HCT116 (cell line): ENCODE measurements around the gene JADE1.

Experiments used
- CTCF ChIP-seq, 3 experiments: fragments of 200-600 bp in 1 of 3; sonication (generic) in 1 of 3; IDR thresholded peaks in 2 of 3; conservative IDR thresholded peaks in 1 of 3; 2 replicates each; pipeline ENCODE4 v1.5.1; 2012 to 2017; ENCODE audit warnings: low read depth in 2 of 3, low read length in 2 of 3, antibody characterized with exemption in 1 of 3, borderline replicate concordance in 1 of 3, control low read depth in 1 of 3, mild to moderate bottlenecking in 1 of 3, mixed read lengths in 1 of 3, mixed run types in 1 of 3, moderate library complexity in 1 of 3; ENCODE audit not compliant: insufficient read depth in 1 of 3
- ELF1 ChIP-seq: IDR thresholded peaks from 2 replicates; pipeline ENCODE4 v1.6.1; 2012; ENCODE audit warnings: low read depth, borderline replicate concordance
- EZH2 ChIP-seq: fragments of 200-600 bp; sonication (generic); IDR thresholded peaks from 2 replicates; pipeline ENCODE4 v1.6.1; 2017; ENCODE audit warnings: antibody characterized with exemption, mixed run types
- POLR2AphosphoS5 ChIP-seq: IDR thresholded peaks from 2 replicates; pipeline ENCODE4 v1.6.1; 2011; ENCODE audit warnings: mild to moderate bottlenecking, low read depth, low read length, moderate library complexity

GRCh38 chr4:128821151-128821550 lies 11.7 kb downstream of the JADE1 start:
- TF ChIP-seq CTCF (IDR thresholded peaks at IDR 0.05 in 2 of 3, conservative IDR thresholded peaks at IDR 0.05 in 1 of 3; ENCODE audit: borderline replicate concordance in 1 of 3, insufficient read depth in 1 of 3, low read depth in 2 of 3, low read length in 2 of 3) (no peak), EZH2 (no peak), ELF1 (no peak), POLR2AphosphoS5 (no peak)
